Measurements from ENCODE around the gene LARP1B. TPM values are rescaled to one million over a fixed set of nuclear protein-coding genes. Genes with fewer than 3 reads are reported as not detected.

The LARP1B gene
- total RNA-seq, 1 experiment from 2014 or later, result 14.8 TPM

- Histone ChIP-seq H3F3A (ENCODE audit: low read length, unreplicated experiment) (no peaks in the 10 kb centered on the region), H3K4me3 (ENCODE audit: low read length) (no peak overlapping the region), H3K4me1 (ENCODE audit: insufficient read depth, low read length) (no peaks in the 10 kb centered on the region), H3K4me2 (ENCODE audit: low read length) (no peak overlapping the region), H3K79me2 (ENCODE audit: low read length) (no peaks in the 10 kb centered on the region), H2AFZ (ENCODE audit: low read length) (no peak overlapping the region), H3K27me3 (ENCODE audit: low read length) (no peaks in the 10 kb centered on the region), H3K9me2 (replicated peaks; ENCODE audit: low read length) (no peaks in the 10 kb centered on the region), H3K36me3 (ENCODE audit: low read depth, low read length) (no peaks in the 10 kb centered on the region; the same call in 1 of the 2 replicates), H3K27ac (ENCODE audit: low read length) (no peak overlapping the region), H3K9ac (ENCODE audit: low read length) (no peak overlapping the region), H4K20me1 (ENCODE audit: low read length) (no peaks in the 10 kb centered on the region), H3K9me3 (ENCODE audit: low read length) (no peaks in the 10 kb centered on the region)
- no peak for TF ChIP-seq CTCF (conservative IDR thresholded peaks at IDR 0.05; ENCODE audit: low read depth, low read length)
- no peak for TF ChIP-seq EZH2phosphoT487 (IDR thresholded peaks at IDR 0.05; ENCODE audit: borderline replicate concordance, low read length)
- TF ChIP-seq EZH2 (IDR thresholded peaks at IDR 0.05; ENCODE audit: low read length, unreplicated experiment), result no peak
- ChIA-PET CTCF (no interaction called here), POLR2A (ENCODE audit: unreplicated experiment) (no interaction called here)
- no peak for DNase-seq
- intact Hi-C loops (cut with micrococcal nuclease), result no loop called here
- no peak for ATAC-seq
- BruUV-seq (replicated peaks), result no TSS peak
These were observed 46.7 kb downstream of the LARP1B start for GRCh38 chr4:128107766-128108165.

DNA sequence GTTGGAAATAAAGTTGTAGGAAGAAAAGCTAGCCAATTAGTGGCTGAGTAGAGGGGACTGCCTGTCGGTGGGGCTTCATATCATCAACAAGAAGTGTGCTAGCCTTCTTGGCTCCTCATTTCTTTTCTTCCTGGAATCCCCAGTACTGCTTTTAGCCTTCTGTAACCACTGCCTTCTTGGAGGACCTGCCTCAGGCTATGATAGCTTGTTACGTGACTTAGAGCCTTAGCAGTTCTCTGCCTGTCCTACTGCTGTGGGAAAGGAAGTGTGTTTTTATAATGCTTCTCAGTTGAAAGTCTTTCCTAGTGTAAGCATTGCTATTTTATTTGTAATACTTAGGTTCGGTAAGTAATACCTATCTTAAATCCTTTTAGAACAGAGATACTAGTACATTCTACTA lies 61.9 kb downstream of the LARP1B start:
- POLR2A ChIA-PET (ENCODE audit: unreplicated experiment), result no interaction called here
- Histone ChIP-seq H3K27ac (ENCODE audit: low read length) (no peak overlapping the region), H3K9ac (ENCODE audit: low read length) (no peak overlapping the region), H2AFZ (ENCODE audit: low read length) (no peak overlapping the region), H3K4me2 (ENCODE audit: low read length) (no peak overlapping the region), H3K36me3 (ENCODE audit: low read depth, low read length) (no peaks in the 10 kb centered on the region; the same call in 1 of the 2 replicates), H3K4me3 (ENCODE audit: low read length) (no peak overlapping the region), H3K79me2 (ENCODE audit: low read length) (no peaks in the 10 kb centered on the region), H3K9me3 (ENCODE audit: low read length) (no peaks in the 10 kb centered on the region), H3F3A (ENCODE audit: low read length, unreplicated experiment) (no peaks in the 10 kb centered on the region), H3K4me1 (ENCODE audit: insufficient read depth, low read length) (no peaks in the 10 kb centered on the region), H3K27me3 (ENCODE audit: low read length) (no peaks in the 10 kb centered on the region), H4K20me1 (ENCODE audit: low read length) (no peaks in the 10 kb centered on the region), H3K9me2 (replicated peaks; ENCODE audit: low read length) (no peaks in the 10 kb centered on the region)
- no peak for TF ChIP-seq EZH2 (IDR thresholded peaks at IDR 0.05; ENCODE audit: low read length, unreplicated experiment)
- TF ChIP-seq EZH2phosphoT487 (IDR thresholded peaks at IDR 0.05; ENCODE audit: borderline replicate concordance, low read length), result no peak
- no peak for TF ChIP-seq CTCF (conservative IDR thresholded peaks at IDR 0.05; ENCODE audit: low read depth, low read length)
- CTCF ChIA-PET, result no interaction called here
- intact Hi-C loops (cut with micrococcal nuclease), result no loop called here
- ATAC-seq (no peak), DNase-seq (no peak)
- no TSS peak for BruUV-seq (replicated peaks)

GRCh38 chr4:128130621-128131020 lies 69.5 kb downstream of the LARP1B start:
- no peaks in the 10 kb centered on the region for H3K4me1 ChIP-seq (ENCODE audit: insufficient read depth, low read length)
- no peak overlapping the region for H2AFZ ChIP-seq (ENCODE audit: low read length)
- H3K79me2 ChIP-seq (ENCODE audit: low read length), result no peaks in the 10 kb centered on the region
- no peaks in the 10 kb centered on the region for H3K36me3 ChIP-seq (ENCODE audit: low read depth, low read length)
- ChIA-PET POLR2A (ENCODE audit: unreplicated experiment) (no interaction called here), CTCF (no interaction called here)
- peak; percentile 6 for DNase-seq
- TF ChIP-seq EZH2phosphoT487 (IDR thresholded peaks at IDR 0.05; ENCODE audit: borderline replicate concordance, low read length) (no peak), CTCF (conservative IDR thresholded peaks at IDR 0.05; ENCODE audit: low read depth, low read length) (no peak), EZH2 (IDR thresholded peaks at IDR 0.05; ENCODE audit: low read length, unreplicated experiment) (no peak)
- no peak overlapping the region for H3K9ac ChIP-seq (ENCODE audit: low read length)
- H3K9me3 ChIP-seq (ENCODE audit: low read length), result no peaks in the 10 kb centered on the region
- H3K27me3 ChIP-seq (ENCODE audit: low read length), result no peaks in the 10 kb centered on the region
- intact Hi-C loops (cut with micrococcal nuclease), result no loop called here
- no peaks in the 10 kb centered on the region for H4K20me1 ChIP-seq (ENCODE audit: low read length)
- H3K27ac ChIP-seq (ENCODE audit: low read length), result no peak overlapping the region
- no peak for ATAC-seq
- no TSS peak for BruUV-seq (replicated peaks)
- H3K9me2 ChIP-seq (replicated peaks; ENCODE audit: low read length), result no peaks in the 10 kb centered on the region
- no peak overlapping the region for H3K4me2 ChIP-seq (ENCODE audit: low read length)
- no peak overlapping the region for H3K4me3 ChIP-seq (ENCODE audit: low read length)
- H3F3A ChIP-seq (ENCODE audit: low read length, unreplicated experiment), result no peaks in the 10 kb centered on the region
